GM18861 (cell line): ENCODE results near the gene EME1.
"Not testable (repeated sequence)": the region's sequence is repeated elsewhere in the genome, so short reads cannot be mapped to it uniquely, and the experiment has no call there.

Experiments
- ATAC-seq: cut with Tn5 transposase; IDR thresholded peaks from one replicate; pipeline ENCODE4 v1.9.1; 2021; ENCODE audit not compliant: unreplicated experiment

EME1 gene

GRCh38 chr17:50386510-50386909, 13.5 kb downstream of the EME1 start:
- ATAC-seq: no peak

- ATAC-seq: no peak
Measured at GRCh38 chr17:50388728-50389127, 15.7 kb downstream of the EME1 start.

- ATAC-seq: no peak
Measured at GRCh38 chr17:50389534-50389933, 16.5 kb downstream of the EME1 start.

- ATAC-seq: no peak
Measured at GRCh38 chr17:50392621-50393020, 19.6 kb downstream of the EME1 start.

- ATAC-seq: no peak
Measured at GRCh38 chr17:50393700-50394099, 20.7 kb downstream of the EME1 start.

- no peak for ATAC-seq
Measured at GRCh38 chr17:50394711-50395110, 21.7 kb downstream of the EME1 start.

GRCh38 chr17:50396261-50397110, 23.5 kb downstream of the EME1 start:
- no peak for ATAC-seq

GRCh38 chr17:50397111-50397918, 24.3 kb downstream of the EME1 start, which contains the start of gene LRRC59:
TSS of gene LRRC59 (minus strand) at chr17:50397523. CDS start at chr17:50397317, 206 bp downstream.
- ATAC-seq: peak; percentile 91

GRCh38 chr17:50397919-50398285, 24.9 kb downstream of the EME1 start:
- ATAC-seq: no peak

- not testable (repeated sequence) for ATAC-seq
Measured at GRCh38 chr17:50398672-50399071, 25.6 kb downstream of the EME1 start.

GRCh38 chr17:50399591-50399990, 26.6 kb downstream of the EME1 start:
- not testable (repeated sequence) for ATAC-seq

GRCh38 chr17:50405351-50405750, 32.3 kb downstream of the EME1 start:
- ATAC-seq: not testable (repeated sequence)

- ATAC-seq: no peak
Measured at GRCh38 chr17:50406578-50406977, 33.5 kb downstream of the EME1 start.

- ATAC-seq: no peak
Measured at GRCh38 chr17:50407921-50408320, 34.9 kb downstream of the EME1 start.

GRCh38 chr17:50412188-50412732, 39.2 kb downstream of the EME1 start:
- no peak for ATAC-seq

- no peak for ATAC-seq
Measured at GRCh38 chr17:50414808-50415207, 41.8 kb downstream of the EME1 start.

GRCh38 chr17:50419577-50419976, 46.5 kb downstream of the EME1 start:
- ATAC-seq: not testable (repeated sequence)

- no peak for ATAC-seq
Measured at GRCh38 chr17:50420419-50421112, 47.5 kb downstream of the EME1 start.

- no peak for ATAC-seq
Measured at GRCh38 chr17:50421308-50422051, 48.5 kb downstream of the EME1 start.

- no peak for ATAC-seq
Measured at GRCh38 chr17:50422738-50423137, 49.7 kb downstream of the EME1 start.
